HepG2 (cell line): ENCODE measurements around the gene DGCR2. TPM values are rescaled to one million over a fixed set of nuclear protein-coding genes. Genes with fewer than 3 reads are reported as not detected.

ENCODE experiments used
- ADNP ChIP-seq: sonication (generic); formaldehyde crosslinking; IDR thresholded peaks from 2 replicates; pipeline ENCODE4 v1.4.0; 2020; ENCODE audit warnings: missing genetic modification reagents
- ATF6 ChIP-seq: sonication (generic); formaldehyde crosslinking; conservative IDR thresholded peaks from 2 replicates; pipeline ENCODE4 v1.4.0; 2020; ENCODE audit warnings: missing genetic modification reagents
- DRAP1 ChIP-seq: IDR thresholded peaks from 2 replicates; pipeline ENCODE4 v1.6.1; 2016; ENCODE audit warnings: missing genetic modification reagents, missing compliant biosample characterization
- GATAD1 ChIP-seq: IDR thresholded peaks from 2 replicates; pipeline ENCODE4 v1.6.1; 2016; ENCODE audit warnings: missing genetic modification reagents, missing compliant biosample characterization
- GATAD2A ChIP-seq: IDR thresholded peaks from 2 replicates; pipeline ENCODE4 v1.6.1; 2016
- HNRNPK ChIP-seq: fragments of 200-400 bp; formaldehyde crosslinking; IDR thresholded peaks from 2 replicates; pipeline ENCODE4 v1.6.1; 2018; ENCODE audit warnings: low read length, low read depth, moderate library complexity, mild to moderate bottlenecking; ENCODE audit not compliant: poor library complexity, severe bottlenecking
- HNRNPL ChIP-seq: fragments of 200-400 bp; formaldehyde crosslinking; IDR thresholded peaks from 2 replicates; pipeline ENCODE4 v1.6.1; 2017; ENCODE audit warnings: mild to moderate bottlenecking, low read depth, low read length
- MAX ChIP-seq: IDR thresholded peaks from 2 replicates; pipeline ENCODE4 v1.6.1; 2012; ENCODE audit warnings: inconsistent platforms
- MED1 ChIP-seq: sonication (generic); formaldehyde crosslinking; IDR thresholded peaks from 2 replicates; pipeline ENCODE4 v1.4.0; 2020; ENCODE audit warnings: missing genetic modification reagents
- MEF2D ChIP-seq: sonication (generic); formaldehyde crosslinking; IDR thresholded peaks from 2 replicates; pipeline ENCODE4 v1.5.1; 2020; ENCODE audit warnings: mild to moderate bottlenecking, missing genetic modification reagents
- PREB ChIP-seq: sonication (generic); formaldehyde crosslinking; IDR thresholded peaks from 2 replicates; pipeline ENCODE4 v1.4.0; 2020; ENCODE audit warnings: missing genetic modification reagents
- SMARCE1 ChIP-seq: fragments of 450-650 bp; IDR thresholded peaks from 2 replicates; pipeline ENCODE4 v1.6.1; 2017; ENCODE audit warnings: borderline replicate concordance
- ZNF18 ChIP-seq: sonication (generic); formaldehyde crosslinking; IDR thresholded peaks from 2 replicates; pipeline ENCODE4 v1.8.0; 2022; ENCODE audit warnings: mild to moderate bottlenecking, missing genetic modification reagents; ENCODE audit not compliant: insufficient replicate concordance
- ZNF281 ChIP-seq: sonication (generic); formaldehyde crosslinking; IDR thresholded peaks from 2 replicates; pipeline ENCODE4 v1.4.0; 2020; ENCODE audit warnings: missing genetic modification reagents, borderline replicate concordance
- ZNF562 ChIP-seq: sonication (generic); formaldehyde crosslinking; IDR thresholded peaks from 2 replicates; pipeline ENCODE4 v1.8.0; 2022; ENCODE audit warnings: missing genetic modification reagents, borderline replicate concordance
- ZNF660 ChIP-seq: sonication (generic); formaldehyde crosslinking; IDR thresholded peaks from 2 replicates; pipeline ENCODE4 v1.5.1; 2020; ENCODE audit warnings: mild to moderate bottlenecking, low read depth, missing genetic modification reagents, borderline replicate concordance
- ZNF816 ChIP-seq: sonication (generic); formaldehyde crosslinking; IDR thresholded peaks from 2 replicates; pipeline ENCODE4 v1.8.0; 2022; ENCODE audit warnings: missing genetic modification reagents, mild to moderate bottlenecking, borderline replicate concordance
- ZZZ3 ChIP-seq: sonication (generic); formaldehyde crosslinking; IDR thresholded peaks from 2 replicates; pipeline ENCODE4 v1.4.0; 2020; ENCODE audit warnings: missing genetic modification reagents, mild to moderate bottlenecking, borderline replicate concordance
- polyA plus RNA-seq, 8 experiments: library from polyadenylated mRNA; depleted of rRNA in 3 of 8; stranded (reverse) in 7 of 8; unstranded in 1 of 8; fragments of >200 nt; fragmentation: Illumina TruSeq in 4 of 8; extraction: Trizol in 4 of 8; gene quantifications; 2 replicates each; pipeline versions ENCODE4 v1.2.1 to v1.2.3, GENCODE V29; 2011 to 2016; ENCODE audit warnings: low read depth in 4 of 8, missing spikeins in 1 of 8, mixed read lengths in 1 of 8; ENCODE audit not compliant: insufficient read depth in 1 of 8
- total RNA-seq, 5 experiments: library from RNA; depleted of rRNA; stranded (reverse); fragments of >200 nt; fragmentation: Illumina TruSeq; extraction: Trizol; gene quantifications; 2 replicates each; pipeline ENCODE4 v1.2.3, GENCODE V29; 2016; ENCODE audit warnings: low read depth in 1 of 5

Gene DGCR2
- total and polyA plus RNA-seq, 2 of the 13 experiments (the other 11 are each of a cell fraction or from before 2014, with no cell fraction given), result 23.1 to 35.3 TPM

- TF ChIP-seq ZNF18 (CRISPR knock-in tag) (peak; percentile 82), ZNF816 (CRISPR knock-in tag) (no peak), ZNF660 (CRISPR knock-in tag) (no peak), ZNF562 (CRISPR knock-in tag) (no peak), DRAP1 (CRISPR knock-in tag) (peak; percentile 46; the same call in 1 of the 2 replicates), ADNP (no peak), ATF6 (CRISPR knock-in tag) (no peak), MEF2D (no peak), MAX (peak; percentile 57), MED1 (0 out of 2 replicates have a peak, but pooled peaks have one; percentile 7), GATAD1 (CRISPR knock-in tag) (peak; percentile 10; the same call in 1 of the 2 replicates), ZNF281 (CRISPR knock-in tag) (0 out of 2 replicates have a peak, but pooled peaks have one; percentile 3), HNRNPL (no peak), PREB (no peak), ZZZ3 (CRISPR knock-in tag) (no peak), GATAD2A (CRISPR knock-in tag) (no peak), SMARCE1 (no peak), HNRNPK (peak; percentile 67)
These were observed at the start of gene DGCR2 (continued) for GRCh38 chr22:19122143-19122751.
